ENCODE results near the gene SPRN. TPM values are rescaled to one million over a fixed set of nuclear protein-coding genes. Genes with fewer than 3 reads are reported as not detected.
"Not testable (repeated sequence)": the region's sequence is repeated elsewhere in the genome, so short reads cannot be mapped to it uniquely, and the experiment has no call there.

SPRN gene
- total RNA-seq, 1 experiment from 2014 or later, result not detected

DNA sequence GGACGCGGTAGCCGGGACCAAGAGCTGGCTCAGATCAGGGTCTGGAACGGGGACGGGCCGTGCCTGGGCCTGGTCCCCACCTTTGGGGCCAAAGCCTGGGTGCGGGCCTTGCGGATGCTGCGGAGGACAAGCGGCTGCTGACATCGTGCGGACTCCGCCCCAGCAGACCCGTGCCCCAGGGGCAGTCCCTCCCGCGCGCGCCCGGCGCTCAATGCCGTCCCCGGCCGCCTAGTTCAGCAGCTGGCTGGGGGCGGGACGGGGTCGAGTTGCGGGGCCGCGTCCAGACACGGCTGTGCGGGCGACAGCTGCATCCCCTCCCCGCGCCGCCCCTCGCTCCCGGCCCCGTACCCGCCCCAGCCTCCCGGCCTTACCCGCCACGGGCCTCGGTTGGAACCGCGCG lies 323 bp downstream of the SPRN start:
- H3K27me3 ChIP-seq (replicated peaks; ENCODE audit: insufficient read depth, low read depth, low read length, poor library complexity); POLR2A ChIA-PET (ENCODE audit: low non-redundant PET); BruUV-seq (replicated peaks); intact Hi-C loops (cut with micrococcal nuclease; ENCODE audit: unreplicated experiment); H3K27ac ChIP-seq (ENCODE audit: low read depth, low read length, poor library complexity, severe bottlenecking); H3K4me1 ChIP-seq (ENCODE audit: insufficient read depth, low read length, poor library complexity, severe bottlenecking); H3K36me3 ChIP-seq (ENCODE audit: insufficient read depth, low read length, poor library complexity, severe bottlenecking); DNase-seq (ENCODE audit: low spot score); CTCF ChIA-PET; H3K9me3 ChIP-seq (ENCODE audit: low read depth, low read length, poor library complexity, severe bottlenecking); H3K4me3 ChIP-seq (ENCODE audit: low read depth, low read length, poor library complexity, severe bottlenecking): not testable (repeated sequence)

DNA sequence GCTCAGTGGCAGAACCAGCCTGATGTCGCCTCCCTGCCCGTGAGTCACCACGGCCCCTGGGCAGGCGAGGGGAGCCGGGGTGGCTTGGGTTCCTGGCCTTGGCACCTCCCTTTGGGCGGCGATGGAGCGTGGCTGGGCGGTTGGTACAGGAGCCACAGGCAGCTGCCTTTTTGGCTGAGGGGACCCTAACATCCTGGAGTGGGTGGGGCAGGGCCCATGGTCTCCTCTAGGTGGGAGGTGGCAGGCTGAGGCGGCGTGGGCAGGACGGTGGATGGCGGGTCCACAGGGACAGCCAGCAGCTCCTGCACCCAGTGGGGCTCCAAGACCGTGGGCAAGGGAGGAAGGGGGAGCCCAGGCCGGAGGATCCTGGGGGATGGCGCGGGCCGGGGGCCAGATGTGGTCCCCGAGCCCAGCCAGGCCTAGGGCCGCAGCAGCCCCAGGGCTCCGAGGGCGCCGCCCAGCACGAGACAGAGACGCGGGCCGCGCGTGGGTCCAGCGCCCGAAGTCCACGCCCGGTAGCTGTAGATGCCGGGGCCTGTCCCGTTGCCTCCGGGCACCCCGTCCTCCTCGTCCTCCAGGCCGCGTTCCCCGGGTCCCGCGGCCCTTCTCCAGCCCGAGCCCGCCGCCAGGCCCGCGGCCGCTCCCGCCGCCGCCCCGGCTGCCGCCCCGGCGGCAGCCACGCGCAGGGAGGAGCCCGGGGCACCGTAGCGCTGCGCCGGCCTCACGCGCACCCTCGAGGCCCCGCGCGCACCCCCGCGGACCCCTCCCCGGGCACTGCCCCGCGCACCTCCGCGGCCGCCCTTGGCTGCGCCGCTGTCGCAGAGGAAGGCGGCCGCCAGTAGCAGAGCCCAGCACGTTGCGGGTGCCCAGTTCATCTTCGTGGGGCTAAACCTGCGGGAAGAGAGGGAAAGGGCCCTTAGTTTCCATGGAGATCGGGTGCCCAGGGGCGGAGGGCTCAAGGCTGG lies 1.3 kb downstream of the SPRN start:
- DNase-seq (ENCODE audit: low spot score), result no peak
- H3K27ac ChIP-seq (ENCODE audit: low read depth, low read length, poor library complexity, severe bottlenecking), result no peak overlapping the region
- no peaks in the 10 kb centered on the region for H3K9me3 ChIP-seq (ENCODE audit: low read depth, low read length, poor library complexity, severe bottlenecking)
- no peaks in the 10 kb centered on the region for H3K27me3 ChIP-seq (replicated peaks; ENCODE audit: insufficient read depth, low read depth, low read length, poor library complexity)
- no peak for TF ChIP-seq EZH2 (IDR thresholded peaks at IDR 0.05; ENCODE audit: borderline replicate concordance, low read depth, low read length, poor library complexity, severe bottlenecking)
- TF ChIP-seq, protein P1, sequence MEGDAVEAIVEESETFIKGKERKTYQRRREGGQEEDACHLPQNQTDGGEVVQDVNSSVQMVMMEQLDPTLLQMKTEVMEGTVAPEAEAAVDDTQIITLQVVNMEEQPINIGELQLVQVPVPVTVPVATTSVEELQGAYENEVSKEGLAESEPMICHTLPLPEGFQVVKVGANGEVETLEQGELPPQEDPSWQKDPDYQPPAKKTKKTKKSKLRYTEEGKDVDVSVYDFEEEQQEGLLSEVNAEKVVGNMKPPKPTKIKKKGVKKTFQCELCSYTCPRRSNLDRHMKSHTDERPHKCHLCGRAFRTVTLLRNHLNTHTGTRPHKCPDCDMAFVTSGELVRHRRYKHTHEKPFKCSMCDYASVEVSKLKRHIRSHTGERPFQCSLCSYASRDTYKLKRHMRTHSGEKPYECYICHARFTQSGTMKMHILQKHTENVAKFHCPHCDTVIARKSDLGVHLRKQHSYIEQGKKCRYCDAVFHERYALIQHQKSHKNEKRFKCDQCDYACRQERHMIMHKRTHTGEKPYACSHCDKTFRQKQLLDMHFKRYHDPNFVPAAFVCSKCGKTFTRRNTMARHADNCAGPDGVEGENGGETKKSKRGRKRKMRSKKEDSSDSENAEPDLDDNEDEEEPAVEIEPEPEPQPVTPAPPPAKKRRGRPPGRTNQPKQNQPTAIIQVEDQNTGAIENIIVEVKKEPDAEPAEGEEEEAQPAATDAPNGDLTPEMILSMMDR (conservative IDR thresholded peaks at IDR 0.05; ENCODE audit: low read depth, low read length), result no peak
- POLR2A ChIA-PET (ENCODE audit: low non-redundant PET), result no interaction called here
- intact Hi-C loops (cut with micrococcal nuclease; ENCODE audit: unreplicated experiment), result no loop called here
- H3K36me3 ChIP-seq (ENCODE audit: insufficient read depth, low read length, poor library complexity, severe bottlenecking), result no peaks in the 10 kb centered on the region
- BruUV-seq (replicated peaks), result no TSS peak
- H3K4me3 ChIP-seq (ENCODE audit: low read depth, low read length, poor library complexity, severe bottlenecking), result no peak overlapping the region
- no peaks in the 10 kb centered on the region for H3K4me1 ChIP-seq (ENCODE audit: insufficient read depth, low read length, poor library complexity, severe bottlenecking)
- CTCF ChIA-PET, result no interaction called here

DNA sequence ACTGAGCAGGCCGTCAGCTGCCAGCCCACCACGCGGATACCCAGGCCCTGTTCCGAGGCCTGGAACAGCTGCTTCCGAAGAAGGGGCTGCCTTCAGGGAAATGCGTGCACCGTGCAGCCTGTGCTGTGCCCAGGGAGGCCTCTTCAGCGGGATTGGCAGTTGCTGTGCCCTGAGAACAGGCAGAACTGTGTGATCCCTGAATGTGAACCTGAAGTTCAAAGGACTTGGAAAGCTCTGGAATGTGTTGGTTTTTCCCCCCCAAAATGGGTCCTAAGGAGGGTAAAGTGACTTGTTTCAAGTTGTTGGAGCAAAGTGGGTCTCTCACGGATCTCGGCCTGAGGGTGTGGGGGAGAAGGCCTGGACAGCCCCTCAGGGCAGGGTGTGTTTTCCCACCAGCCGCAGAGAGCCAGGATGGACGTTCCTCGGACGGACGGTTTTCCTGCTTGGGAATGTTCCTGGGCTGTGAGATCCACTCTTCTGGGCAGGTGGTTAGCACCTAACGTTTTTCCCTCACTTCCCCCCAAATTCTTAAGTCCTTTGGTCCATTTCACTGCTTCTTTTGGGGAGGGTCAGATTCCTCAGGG lies 2.1 kb downstream of the SPRN start:
- no peak overlapping the region for H3K4me3 ChIP-seq (ENCODE audit: low read depth, low read length, poor library complexity, severe bottlenecking)
- H3K9me3 ChIP-seq (ENCODE audit: low read depth, low read length, poor library complexity, severe bottlenecking), result no peaks in the 10 kb centered on the region
- H3K4me1 ChIP-seq (ENCODE audit: insufficient read depth, low read length, poor library complexity, severe bottlenecking), result no peaks in the 10 kb centered on the region
- TF ChIP-seq EZH2 (IDR thresholded peaks at IDR 0.05; ENCODE audit: borderline replicate concordance, low read depth, low read length, poor library complexity, severe bottlenecking), result no peak
- TF ChIP-seq, protein P1 (conservative IDR thresholded peaks at IDR 0.05; ENCODE audit: low read depth, low read length), result no peak
- CTCF ChIA-PET, result no interaction called here
- POLR2A ChIA-PET (ENCODE audit: low non-redundant PET), result no interaction called here
- intact Hi-C loops (cut with micrococcal nuclease; ENCODE audit: unreplicated experiment), result no loop called here
- H3K27ac ChIP-seq (ENCODE audit: low read depth, low read length, poor library complexity, severe bottlenecking), result no peak overlapping the region
- no peaks in the 10 kb centered on the region for H3K27me3 ChIP-seq (replicated peaks; ENCODE audit: insufficient read depth, low read depth, low read length, poor library complexity)
- no TSS peak for BruUV-seq (replicated peaks)
- no peak for DNase-seq (ENCODE audit: low spot score)
- no peaks in the 10 kb centered on the region for H3K36me3 ChIP-seq (ENCODE audit: insufficient read depth, low read length, poor library complexity, severe bottlenecking)

All from A673 (cell line).